Right lobe of liver (tissue), 6 donors: ENCODE data around the gene PLXND1. TPM values are rescaled to one million over a fixed set of nuclear protein-coding genes. Genes with fewer than 3 reads are reported as not detected.

Experiments
- ATAC-seq, 4 donors: fragments of 200-7000 bp; cut with Tn5 transposase; one replicate each; pipeline ENCODE4 v1.9.1; 2020; ENCODE audit warnings: mild to moderate bottlenecking in 4 of 4, moderate library complexity in 4 of 4
- DNase-seq, 3 donors: peaks; one replicate each; pipeline ENCODE4 v3.0.0-alpha.2; 2020
- H3K27ac ChIP-seq, 3 donors: fragments of 200-600 bp; one replicate each; pipeline ENCODE4 v1.8.0; 2022
- H3K27me3 ChIP-seq, 2 donors: fragments of 200-600 bp; one replicate each; pipeline ENCODE4 v1.8.0; 2022
- H3K36me3 ChIP-seq, 4 donors: fragments of 200-600 bp; sonication (generic) in 1 of 4; one replicate each; pipeline versions ENCODE4 v1.5.1 to v1.8.0; 2017 to 2022; ENCODE audit warnings: control low read depth in 1 of 4
- H3K4me1 ChIP-seq, 4 donors: fragments of 200-600 bp; sonication (generic) in 1 of 4; one replicate each; pipeline versions ENCODE4 v1.5.1 to v1.8.0; 2017 to 2022; ENCODE audit warnings: control low read depth in 1 of 4
- H3K4me3 ChIP-seq, 3 donors: fragments of 200-600 bp; one replicate each; pipeline ENCODE4 v1.8.0; 2022
- H3K9me3 ChIP-seq, 4 donors: fragments of 200-600 bp; sonication (generic) in 1 of 4; one replicate each; pipeline versions ENCODE4 v1.5.1 to v1.8.0; 2017 to 2022; ENCODE audit warnings: control low read depth in 1 of 4
- CTCF ChIP-seq, 4 donors: fragments of 200-600 bp in 3 of 4; fragments of 450-650 bp in 1 of 4; IDR thresholded peaks; one replicate each; pipeline versions ENCODE4 v1.5.1 to v1.8.0; 2016 to 2022; ENCODE audit warnings: antibody characterized with exemption in 4 of 4, mild to moderate bottlenecking in 2 of 4
- POLR2A ChIP-seq: fragments of 450-650 bp; IDR thresholded peaks from one replicate; pipeline ENCODE4 v1.6.1; 2017; ENCODE audit warnings: antibody characterized with exemption, mild to moderate bottlenecking
- WGBS: methylation state at CpG from one replicate; pipeline ENCODE4 v1.1.6; 2018; ENCODE audit warnings: low coverage, low lambda C conversion rate; ENCODE audit not compliant: insufficient coverage; ENCODE audit errors: missing lambda C conversion rate; 5-methylcytosine and 5-hydroxymethylcytosine counted together
- intact Hi-C, 2 donors: fragments of 100-400 bp; cut with DNase I; formaldehyde crosslinking; loops; one replicate each; pipeline versions ENCODE4 v1.11.2 to v1.14.1; 2022
- total RNA-seq, 6 experiments: library from RNA; depleted of rRNA in 2 of 6; stranded (reverse); fragments of >200 nt in 2 of 6; fragmentation: NEBNext Ultra II Directional in 3 of 6; extraction: Animal tissue kit (Norgen Biotek cat#: 25700) in 3 of 6; gene quantifications; one replicate each; pipeline versions ENCODE4 v1.1.0 to v1.2.4, GENCODE V29; 2016 to 2023
- donor health status: DM: no; HTN: yes; CAD: no.
- donor health status: DM: no; HTN: no; CAD: no.
- donor health status: DM: no; HTN: no; CAD: no.
- donor health status: DM: no; HTN: yes; CAD: no.
- donor health status: DM: no; HTN: yes; CAD: no.

PLXND1 gene
- total RNA-seq, 6 experiments from 2014 or later = 27.0 to 48.8 (median 29.6) TPM

GRCh38 chr3:129539206-129539605, 67.3 kb downstream of the PLXND1 start:
- 84% methylated on average over 8 of the region's 8 CpGs for WGBS
- no peaks in the 10 kb centered on the region for H3K36me3 ChIP-seq
- no peaks in the 10 kb centered on the region for H3K9me3 ChIP-seq
- no peak overlapping the region for H3K27ac ChIP-seq
- H3K4me3 ChIP-seq = no peak overlapping the region
- no peak for ATAC-seq
- TF ChIP-seq CTCF (IDR thresholded peaks at IDR 0.05) = no peak
- no peak for TF ChIP-seq POLR2A
- intact Hi-C loops = no loop called here
- no peaks in the 10 kb centered on the region for H3K27me3 ChIP-seq
- H3K4me1 ChIP-seq = peaks cover 0 to 8% (median 0%) of the 10 kb centered on the region in 4 donors
- DNase-seq = no peak

GRCh38 chr3:129536804-129537203, 69.7 kb downstream of the PLXND1 start:
- no peak for ATAC-seq
- H3K4me3 ChIP-seq = no peak overlapping the region
- H3K4me1 ChIP-seq = peaks cover 0 to 8% (median 0%) of the 10 kb centered on the region in 4 donors
- H3K36me3 ChIP-seq = no peaks in the 10 kb centered on the region
- H3K27ac ChIP-seq = no peak overlapping the region
- H3K9me3 ChIP-seq = no peaks in the 10 kb centered on the region
- intact Hi-C loops = no loop called here
- no peaks in the 10 kb centered on the region for H3K27me3 ChIP-seq
- no peak for DNase-seq
- TF ChIP-seq CTCF (IDR thresholded peaks at IDR 0.05) (no peak), POLR2A (no peak)
- WGBS = 71% methylated on average over 1 of the region's 3 CpGs

- H3K9me3 ChIP-seq = no peaks in the 10 kb centered on the region
- intact Hi-C loops = no loop called here
- no peak overlapping the region for H3K4me3 ChIP-seq
- H3K36me3 ChIP-seq = no peaks in the 10 kb centered on the region
- WGBS = 100% methylated on average over 1 of the region's 2 CpGs
- ATAC-seq (no peak), DNase-seq (no peak)
- H3K27me3 ChIP-seq = no peaks in the 10 kb centered on the region
- H3K4me1 ChIP-seq = peaks cover 0 to 8% (median 0%) of the 10 kb centered on the region in 4 donors
- TF ChIP-seq CTCF (IDR thresholded peaks at IDR 0.05) (no peak), POLR2A (no peak)
- no peak overlapping the region for H3K27ac ChIP-seq
These were observed 70.2 kb downstream of the PLXND1 start for GRCh38 chr3:129536374-129536667.

GRCh38 chr3:129535075-129535474, 71.4 kb downstream of the PLXND1 start:
- Histone ChIP-seq H3K27ac (no peak overlapping the region), H3K9me3 (no peaks in the 10 kb centered on the region), H3K36me3 (no peaks in the 10 kb centered on the region), H3K4me3 (no peak overlapping the region), H3K27me3 (no peaks in the 10 kb centered on the region), H3K4me1 (peaks cover 0 to 8% (median 0%) of the 10 kb centered on the region in 4 donors)
- TF ChIP-seq POLR2A (no peak), CTCF (IDR thresholded peaks at IDR 0.05) (no peak)
- no CpG with 5 or more reads among the region's 1 CpG for WGBS
- intact Hi-C loops = no loop called here
- DNase-seq (peak in 1 of 3 donors; percentile 20), ATAC-seq (peak; percentile 61 to 88 (median 72))

GRCh38 chr3:129534428-129535027, 71.9 kb downstream of the PLXND1 start:
- intact Hi-C loops = no loop called here
- H3K9me3 ChIP-seq = no peaks in the 10 kb centered on the region
- H3K27ac ChIP-seq = no peak overlapping the region
- H3K4me3 ChIP-seq = no peak overlapping the region
- ATAC-seq (peak in 1 of 4 donors; percentile 66), DNase-seq (no peak)
- WGBS = 80% methylated on average over 2 of the region's 4 CpGs
- no peaks in the 10 kb centered on the region for H3K36me3 ChIP-seq
- TF ChIP-seq POLR2A (no peak), CTCF (IDR thresholded peaks at IDR 0.05) (no peak)
- H3K27me3 ChIP-seq = no peaks in the 10 kb centered on the region
- peaks cover 0 to 8% (median 0%) of the 10 kb centered on the region in 4 donors for H3K4me1 ChIP-seq
